Liver (tissue), 9 donors: Measurements from ENCODE around the gene CISTR. TPM values are rescaled to one million over a fixed set of nuclear protein-coding genes. Genes with fewer than 3 reads are reported as not detected.

Experiments
- DNase-seq: peaks from one replicate; pipeline ENCODE4 v3.0.0-alpha.2; 2017; ENCODE audit warnings: low spot score
- H3K27ac ChIP-seq, 2 donors: one replicate each; pipeline ENCODE4 v1.7.0; 2013; ENCODE audit warnings: inconsistent platforms in 2 of 2, low read length in 2 of 2, control low read depth in 1 of 2, low read depth in 1 of 2, mild to moderate bottlenecking in 1 of 2
- H3K27me3 ChIP-seq, 4 donors: one replicate each; pipeline versions ENCODE4 v1.6.1 to v1.7.0; 2013; ENCODE audit warnings: low read length in 3 of 4, inconsistent platforms in 1 of 4, mild to moderate bottlenecking in 1 of 4, moderate library complexity in 1 of 4; ENCODE audit not compliant: control insufficient read depth in 4 of 4, insufficient read depth in 4 of 4
- H3K36me3 ChIP-seq, 4 donors: one replicate each; pipeline versions ENCODE4 v1.6.1 to v1.7.0; 2013; ENCODE audit warnings: low read length in 3 of 4, mild to moderate bottlenecking in 3 of 4, low read depth in 1 of 4, moderate library complexity in 1 of 4; ENCODE audit not compliant: control insufficient read depth in 4 of 4, insufficient read depth in 3 of 4
- H3K4me1 ChIP-seq, 4 donors: one replicate each; pipeline versions ENCODE4 v1.6.1 to v1.7.0; 2013; ENCODE audit warnings: low read length in 3 of 4, mild to moderate bottlenecking in 3 of 4, moderate library complexity in 1 of 4; ENCODE audit not compliant: control insufficient read depth in 4 of 4, insufficient read depth in 4 of 4
- H3K4me3 ChIP-seq, 3 donors: one replicate each; pipeline versions ENCODE4 v1.6.1 to v1.7.0; 2013; ENCODE audit warnings: low read length in 3 of 3, control low read depth in 1 of 3, low read depth in 1 of 3, mild to moderate bottlenecking in 1 of 3
- H3K9ac ChIP-seq, 2 donors: one replicate each; pipeline ENCODE4 v1.7.0; 2013; ENCODE audit warnings: low read length in 2 of 2, mild to moderate bottlenecking in 2 of 2, moderate library complexity in 2 of 2, control low read depth in 1 of 2, low read depth in 1 of 2
- H3K9me3 ChIP-seq, 4 donors: one replicate each; pipeline versions ENCODE4 v1.6.1 to v1.7.0; 2013; ENCODE audit warnings: low read length in 3 of 4; ENCODE audit not compliant: control insufficient read depth in 4 of 4
- ATF3 ChIP-seq: IDR thresholded peaks from 2 replicates; pipeline ENCODE4 v1.6.1; 2016; ENCODE audit warnings: antibody characterized with exemption
- EGR1 ChIP-seq, 2 donors: IDR thresholded peaks; 2 replicates each; pipeline ENCODE4 v1.6.1; 2016 to 2018; ENCODE audit warnings: antibody characterized with exemption in 2 of 2, low read depth in 2 of 2
- GABPA ChIP-seq, 2 donors: IDR thresholded peaks in 1 of 2; conservative IDR thresholded peaks in 1 of 2; 2 replicates each; pipeline ENCODE4 v1.6.1; 2016; ENCODE audit warnings: antibody characterized with exemption in 2 of 2, mild to moderate bottlenecking in 1 of 2, moderate library complexity in 1 of 2
- HNF4A ChIP-seq, 2 donors: conservative IDR thresholded peaks; 2 replicates each; pipeline ENCODE4 v1.6.1; 2016; ENCODE audit warnings: antibody characterized with exemption in 2 of 2, mild to moderate bottlenecking in 2 of 2
- MAX ChIP-seq: IDR thresholded peaks from 2 replicates; pipeline ENCODE4 v1.6.1; 2016; ENCODE audit warnings: antibody characterized with exemption
- NR2F2 ChIP-seq: IDR thresholded peaks from 2 replicates; pipeline ENCODE4 v1.6.1; 2016; ENCODE audit warnings: antibody characterized with exemption
- SP1 ChIP-seq: IDR thresholded peaks from 2 replicates; pipeline ENCODE4 v1.6.1; 2018; ENCODE audit warnings: antibody characterized with exemption, mild to moderate bottlenecking
- TAF1 ChIP-seq: conservative IDR thresholded peaks from 2 replicates; pipeline ENCODE4 v1.6.1; 2016; ENCODE audit warnings: antibody characterized with exemption, mild to moderate bottlenecking
- ZBTB33 ChIP-seq: IDR thresholded peaks from 2 replicates; pipeline ENCODE4 v1.6.1; 2016; ENCODE audit warnings: antibody characterized with exemption
- WGBS: extraction: QIAGEN DNeasy Blood & Tissue Kit; methylation state at CpG from one replicate; pipeline ENCODE4 v1.1.7; 2013; 5-methylcytosine and 5-hydroxymethylcytosine counted together
- polyA plus RNA-seq, 2 donors: library from polyadenylated mRNA; stranded (reverse) in 1 of 2; unstranded in 1 of 2; fragments of 200-250 nt in 1 of 2; fragments of >200 nt in 1 of 2; fragmentation: Nextera tagmentation in 1 of 2; extraction: Ambion mirVana in 1 of 2; gene quantifications; one replicate each; pipeline versions ENCODE4 v1.2.1 to v1.2.3, GENCODE V29; 2013 to 2015
- total RNA-seq, 2 donors: library from RNA; depleted of rRNA; stranded (reverse); fragments of >200 nt; gene quantifications; one replicate each; pipeline ENCODE4 v1.2.3, GENCODE V29; 2014
- TF ChIP-seq, protein P1 (sequence below): fragments of 150-350 bp; IDR thresholded peaks from 2 replicates; pipeline ENCODE4 v1.5.1; 2017; ENCODE audit warnings: improper control_type of control experiment, low read depth, low read length; ENCODE audit not compliant: missing input control
- TF ChIP-seq, protein P2 (sequence below): IDR thresholded peaks from 2 replicates; pipeline ENCODE4 v1.6.1; 2016; ENCODE audit warnings: antibody characterized with exemption, mild to moderate bottlenecking
- donor health status: healthy.
- donor health status: healthy.
- donor health status: healthy.
- donor health status: healthy.
- donor health status: healthy.

Gene CISTR
- total and polyA plus RNA-seq, 4 donors: not detected

DNA sequence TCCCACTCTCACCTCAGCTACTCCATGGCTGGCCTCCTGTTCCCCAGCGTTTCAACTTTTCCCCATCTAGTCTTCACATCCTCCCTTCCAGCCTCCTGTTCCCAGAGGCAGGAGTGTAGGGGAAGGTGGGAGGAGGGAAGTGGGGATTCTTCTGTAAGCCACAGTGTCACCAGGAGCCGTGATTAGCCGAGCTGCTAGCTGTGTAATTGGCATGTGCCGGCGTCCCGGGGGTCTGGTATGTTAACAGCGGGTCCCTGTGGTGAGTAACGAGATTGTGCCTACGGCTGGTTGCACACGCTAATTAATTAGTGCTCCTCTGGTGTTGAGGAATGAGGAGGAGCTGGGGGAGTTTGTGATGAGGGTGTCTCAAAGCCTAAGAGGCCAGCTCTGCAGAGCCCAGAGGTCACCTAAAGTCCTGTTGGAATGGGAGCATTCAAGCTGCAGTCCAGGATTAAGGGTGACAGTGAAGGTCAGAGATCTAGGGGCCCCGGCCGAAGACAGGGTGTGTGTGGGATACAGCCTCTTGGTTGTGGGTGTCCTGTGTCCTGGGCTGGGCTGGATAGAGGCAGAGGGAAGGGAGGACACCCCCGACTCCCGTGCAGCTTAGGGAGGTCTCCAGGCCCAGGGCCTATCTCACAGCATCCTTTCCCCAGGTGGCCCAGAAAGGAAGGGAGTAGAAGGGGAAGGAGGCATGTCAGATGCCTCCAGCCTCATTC lies 14.5 kb downstream of the CISTR start:
- Histone ChIP-seq H3K4me1 (peaks cover 4 to 12% (median 7%) of the 10 kb centered on the region in 4 donors), H3K4me3 (no peak overlapping the region), H3K27ac (no peak overlapping the region), H3K36me3 (no peaks in the 10 kb centered on the region), H3K27me3 (peaks cover 0 to 20% (median 7%) of the 10 kb centered on the region in 4 donors), H3K9me3 (no peaks in the 10 kb centered on the region), H3K9ac (no peak overlapping the region)
- no peak for TF ChIP-seq TAF1
- TF ChIP-seq, protein P1, sequence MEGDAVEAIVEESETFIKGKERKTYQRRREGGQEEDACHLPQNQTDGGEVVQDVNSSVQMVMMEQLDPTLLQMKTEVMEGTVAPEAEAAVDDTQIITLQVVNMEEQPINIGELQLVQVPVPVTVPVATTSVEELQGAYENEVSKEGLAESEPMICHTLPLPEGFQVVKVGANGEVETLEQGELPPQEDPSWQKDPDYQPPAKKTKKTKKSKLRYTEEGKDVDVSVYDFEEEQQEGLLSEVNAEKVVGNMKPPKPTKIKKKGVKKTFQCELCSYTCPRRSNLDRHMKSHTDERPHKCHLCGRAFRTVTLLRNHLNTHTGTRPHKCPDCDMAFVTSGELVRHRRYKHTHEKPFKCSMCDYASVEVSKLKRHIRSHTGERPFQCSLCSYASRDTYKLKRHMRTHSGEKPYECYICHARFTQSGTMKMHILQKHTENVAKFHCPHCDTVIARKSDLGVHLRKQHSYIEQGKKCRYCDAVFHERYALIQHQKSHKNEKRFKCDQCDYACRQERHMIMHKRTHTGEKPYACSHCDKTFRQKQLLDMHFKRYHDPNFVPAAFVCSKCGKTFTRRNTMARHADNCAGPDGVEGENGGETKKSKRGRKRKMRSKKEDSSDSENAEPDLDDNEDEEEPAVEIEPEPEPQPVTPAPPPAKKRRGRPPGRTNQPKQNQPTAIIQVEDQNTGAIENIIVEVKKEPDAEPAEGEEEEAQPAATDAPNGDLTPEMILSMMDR: no peak
- TF ChIP-seq EGR1 (IDR thresholded peaks at IDR 0.05; ENCODE audit: low read depth in 2 of 2): no peak
- TF ChIP-seq SP1: no peak
- no peak for TF ChIP-seq HNF4A (conservative IDR thresholded peaks at IDR 0.05)
- TF ChIP-seq ZBTB33: no peak
- DNase-seq: no peak
- 83% methylated on average over 14 of the region's 14 CpGs for WGBS

DNA sequence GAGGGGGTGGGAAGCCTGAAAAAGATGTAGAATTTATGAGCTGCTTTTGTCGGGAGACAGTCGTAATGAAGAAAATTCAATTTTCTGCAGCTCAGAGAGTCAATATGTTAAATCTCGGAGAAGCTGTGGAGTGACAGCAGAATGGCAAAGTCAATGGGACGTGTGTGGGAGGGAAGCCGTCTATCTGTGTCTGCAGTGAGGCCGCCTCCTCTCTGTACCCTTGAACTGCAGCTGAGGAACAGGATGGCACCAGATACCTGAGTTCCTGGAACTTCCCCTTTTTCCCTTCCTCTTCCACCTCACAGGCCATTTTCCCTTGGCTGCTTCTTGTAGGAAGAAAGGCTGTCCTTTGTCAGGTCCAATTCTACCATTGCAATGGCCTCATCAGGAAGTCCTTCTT lies 15.2 kb downstream of the CISTR start:
- 90% methylated on average over 6 of the region's 6 CpGs for WGBS
- Histone ChIP-seq H3K36me3 (no peaks in the 10 kb centered on the region), H3K27ac (no peak overlapping the region), H3K9me3 (no peaks in the 10 kb centered on the region), H3K27me3 (peaks cover 0 to 20% (median 7%) of the 10 kb centered on the region in 4 donors), H3K4me1 (peaks cover 4 to 12% (median 7%) of the 10 kb centered on the region in 4 donors), H3K9ac (no peak overlapping the region), H3K4me3 (no peak overlapping the region)
- TF ChIP-seq MAX: no peak
- no peak for TF ChIP-seq TAF1
- no peak for TF ChIP-seq GABPA (IDR thresholded peaks at IDR 0.05 in 1 of 2, conservative IDR thresholded peaks at IDR 0.05 in 1 of 2)
- TF ChIP-seq ATF3: no peak
- TF ChIP-seq, protein P2, sequence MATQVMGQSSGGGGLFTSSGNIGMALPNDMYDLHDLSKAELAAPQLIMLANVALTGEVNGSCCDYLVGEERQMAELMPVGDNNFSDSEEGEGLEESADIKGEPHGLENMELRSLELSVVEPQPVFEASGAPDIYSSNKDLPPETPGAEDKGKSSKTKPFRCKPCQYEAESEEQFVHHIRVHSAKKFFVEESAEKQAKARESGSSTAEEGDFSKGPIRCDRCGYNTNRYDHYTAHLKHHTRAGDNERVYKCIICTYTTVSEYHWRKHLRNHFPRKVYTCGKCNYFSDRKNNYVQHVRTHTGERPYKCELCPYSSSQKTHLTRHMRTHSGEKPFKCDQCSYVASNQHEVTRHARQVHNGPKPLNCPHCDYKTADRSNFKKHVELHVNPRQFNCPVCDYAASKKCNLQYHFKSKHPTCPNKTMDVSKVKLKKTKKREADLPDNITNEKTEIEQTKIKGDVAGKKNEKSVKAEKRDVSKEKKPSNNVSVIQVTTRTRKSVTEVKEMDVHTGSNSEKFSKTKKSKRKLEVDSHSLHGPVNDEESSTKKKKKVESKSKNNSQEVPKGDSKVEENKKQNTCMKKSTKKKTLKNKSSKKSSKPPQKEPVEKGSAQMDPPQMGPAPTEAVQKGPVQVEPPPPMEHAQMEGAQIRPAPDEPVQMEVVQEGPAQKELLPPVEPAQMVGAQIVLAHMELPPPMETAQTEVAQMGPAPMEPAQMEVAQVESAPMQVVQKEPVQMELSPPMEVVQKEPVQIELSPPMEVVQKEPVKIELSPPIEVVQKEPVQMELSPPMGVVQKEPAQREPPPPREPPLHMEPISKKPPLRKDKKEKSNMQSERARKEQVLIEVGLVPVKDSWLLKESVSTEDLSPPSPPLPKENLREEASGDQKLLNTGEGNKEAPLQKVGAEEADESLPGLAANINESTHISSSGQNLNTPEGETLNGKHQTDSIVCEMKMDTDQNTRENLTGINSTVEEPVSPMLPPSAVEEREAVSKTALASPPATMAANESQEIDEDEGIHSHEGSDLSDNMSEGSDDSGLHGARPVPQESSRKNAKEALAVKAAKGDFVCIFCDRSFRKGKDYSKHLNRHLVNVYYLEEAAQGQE: no peak
- no peak for TF ChIP-seq NR2F2
- TF ChIP-seq, protein P1: no peak
- DNase-seq: no peak
